Karpas-422 (cell line): Measurements from ENCODE around the gene ATXN2L. TPM values are rescaled to one million over a fixed set of nuclear protein-coding genes. Genes with fewer than 3 reads are reported as not detected.
A peak's percentile ranks its signal among the peaks of the same experiment; 100 is the strongest.
"Not testable (repeated sequence)": the region's sequence is repeated elsewhere in the genome, so short reads cannot be mapped to it uniquely, and the experiment has no call there.

Experiments
- DNase-seq: peaks from one replicate; pipeline ENCODE4 v3.0.0-alpha.2; 2015
- H2AFZ ChIP-seq: fragments of 200-600 bp; sonication (generic); 2 replicates; pipeline ENCODE4 v1.6.1; 2014; ENCODE audit warnings: antibody characterized with exemption, low read length, mixed read lengths
- H3K27ac ChIP-seq: fragments of 200-600 bp; sonication (generic); 2 replicates; pipeline ENCODE4 v1.5.1; 2014; ENCODE audit warnings: mild to moderate bottlenecking, low read length, moderate library complexity
- H3K27me3 ChIP-seq: fragments of 200-600 bp; sonication (generic); 2 replicates; pipeline ENCODE4 v1.6.1; 2014; ENCODE audit warnings: low read length, mixed read lengths
- H3K36me3 ChIP-seq: fragments of 200-600 bp; sonication (generic); 2 replicates; pipeline ENCODE4 v1.6.1; 2014; ENCODE audit warnings: low read length, mixed read lengths; ENCODE audit not compliant: insufficient read depth
- H3K4me1 ChIP-seq: fragments of 200-600 bp; sonication (generic); 2 replicates; pipeline ENCODE4 v1.6.1; 2014; ENCODE audit warnings: mild to moderate bottlenecking, low read length, mixed read lengths
- H3K4me2 ChIP-seq: fragments of 200-600 bp; sonication (generic); 2 replicates; pipeline ENCODE4 v1.6.1; 2014; ENCODE audit warnings: low read length, low read depth, mild to moderate bottlenecking; ENCODE audit not compliant: poor library complexity, severe bottlenecking
- H3K4me3 ChIP-seq: fragments of 200-600 bp; sonication (generic); 2 replicates; pipeline ENCODE4 v1.5.1; 2014; ENCODE audit warnings: mild to moderate bottlenecking, antibody characterized with exemption, low read length, mixed read lengths
- H3K79me2 ChIP-seq: fragments of 200-600 bp; sonication (generic); 2 replicates; pipeline ENCODE4 v1.6.1; 2014; ENCODE audit warnings: mild to moderate bottlenecking, low read length, mixed read lengths
- H3K9ac ChIP-seq: fragments of 200-600 bp; sonication (generic); 2 replicates; pipeline ENCODE4 v1.6.0; 2014; ENCODE audit warnings: low read length
- H3K9me2 ChIP-seq: fragments of 200-600 bp; sonication (generic), shearing (Covaris generic); replicated peaks from 2 replicates; pipeline ENCODE4 v1.6.0; 2014; ENCODE audit warnings: mild to moderate bottlenecking, low read length, moderate library complexity; ENCODE audit not compliant: insufficient read depth
- H3K9me3 ChIP-seq: fragments of 300-700, 200-600 bp; sonication (generic); 2 replicates; pipeline ENCODE4 v1.6.1; 2014; ENCODE audit warnings: low read length, mixed read lengths
- H4K20me1 ChIP-seq: fragments of 200-600 bp; sonication (generic); 2 replicates; pipeline ENCODE4 v1.6.1; 2014; ENCODE audit warnings: mild to moderate bottlenecking, antibody characterized with exemption, low read length, low read depth; ENCODE audit not compliant: insufficient read depth
- total RNA-seq: library from RNA; depleted of rRNA; stranded (reverse); fragments of >200 nt; shearing (Covaris generic); gene quantifications from 2 replicates; pipeline ENCODE4 v1.2.3, GENCODE V29; 2014; ENCODE audit warnings: low replicate concordance

ATXN2L gene
- total RNA-seq, 1 experiment from 2014 or later = 116 TPM

DNA sequence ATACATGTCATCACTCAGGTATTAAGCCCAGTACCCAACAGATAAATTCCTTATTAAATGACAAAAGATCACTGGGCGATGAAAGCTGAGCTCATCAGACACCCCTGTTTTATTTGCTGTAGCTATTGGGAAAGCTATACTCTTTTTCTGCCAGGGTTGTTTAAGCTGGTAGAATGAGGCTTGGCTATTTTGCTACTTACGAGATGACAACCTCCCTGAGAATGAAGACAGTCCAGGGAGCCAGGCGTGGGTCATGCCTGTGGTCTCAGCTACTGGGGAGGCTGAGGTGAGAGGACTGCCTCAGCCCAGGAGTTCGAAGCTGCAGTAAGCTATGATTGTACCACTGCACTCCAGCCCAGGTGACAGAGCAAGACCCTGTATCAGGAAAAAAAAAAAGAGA, 36.5 kb downstream of the ATXN2L start:
- Histone ChIP-seq H3K79me2 (peaks cover 25% of the 10 kb centered on the region), H2AFZ (no peak overlapping the region), H3K9ac (0 out of 2 replicates have a peak overlapping the region, but pooled peaks have one; percentile 15), H3K27ac (no peak overlapping the region), H3K4me2 (no peak overlapping the region), H3K4me3 (no peak overlapping the region), H3K4me1 (peaks cover 10% of the 10 kb centered on the region), H3K27me3 (no peaks in the 10 kb centered on the region), H3K9me2 (no peaks in the 10 kb centered on the region), H3K36me3 (no peaks in the 10 kb centered on the region), H3K9me3 (no peaks in the 10 kb centered on the region), H4K20me1 (peaks cover 4% of the 10 kb centered on the region; the same call in 1 of the 2 replicates)
- no peak for DNase-seq

DNA sequence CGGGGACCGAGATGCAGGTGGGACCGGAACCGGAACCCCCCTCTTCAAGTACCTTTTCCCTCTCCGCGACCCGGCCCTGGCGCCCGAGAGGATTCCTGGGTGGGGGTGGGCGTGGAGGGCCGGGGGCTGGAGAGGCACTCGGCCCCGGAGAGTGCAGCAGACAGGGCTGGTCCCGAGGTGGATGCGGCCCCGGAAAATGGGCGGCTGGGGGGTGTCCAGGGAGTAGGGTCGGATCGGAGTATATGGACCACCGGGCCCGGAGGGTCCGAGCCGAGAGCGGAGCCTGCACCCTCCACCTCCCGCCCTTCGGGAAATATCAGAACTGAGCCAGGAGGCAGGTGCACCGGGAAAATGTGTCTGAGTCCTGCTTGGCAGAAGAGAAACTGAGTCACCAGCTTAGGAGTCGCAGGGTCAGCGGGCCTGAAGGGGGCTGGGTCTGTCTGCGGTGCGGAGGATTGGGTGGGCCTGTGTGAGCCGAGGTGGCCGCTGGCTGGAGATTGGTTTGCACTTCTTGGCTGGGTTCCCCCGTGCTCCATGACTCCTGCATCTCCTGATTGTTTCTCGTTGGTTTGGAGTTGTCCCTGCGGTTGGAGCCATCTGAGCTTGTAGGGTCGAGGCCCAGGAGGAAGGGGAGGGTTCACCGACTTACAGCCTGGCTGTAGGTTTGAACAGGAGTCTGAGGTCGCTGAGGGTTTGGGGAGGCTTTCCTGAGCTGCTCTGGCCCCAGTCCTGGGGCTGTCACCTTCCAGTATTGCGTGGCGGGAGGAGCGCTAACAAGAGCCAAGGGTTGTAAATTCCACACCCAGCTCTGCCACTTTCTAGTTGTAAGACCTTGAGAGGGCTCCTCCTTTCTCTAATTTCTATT, 41.4 kb downstream of the ATXN2L start:
- Histone ChIP-seq H3K27me3 (no peaks in the 10 kb centered on the region), H3K9me2 (no peaks in the 10 kb centered on the region), H3K36me3 (peaks cover 14% of the 10 kb centered on the region; the same call in 1 of the 2 replicates), H3K4me2 (peak overlapping the region; percentile 97), H3K9me3 (no peaks in the 10 kb centered on the region), H3K27ac (peak overlapping the region; percentile 90; the same call in 1 of the 2 replicates), H3K9ac (peak overlapping the region; percentile 98), H2AFZ (no peak overlapping the region), H3K4me1 (peaks cover 22% of the 10 kb centered on the region), H4K20me1 (peaks cover 10% of the 10 kb centered on the region; the same call in 1 of the 2 replicates), H3K4me3 (peak overlapping the region; percentile 98), H3K79me2 (peaks cover 44% of the 10 kb centered on the region)
- no peak for DNase-seq

DNA sequence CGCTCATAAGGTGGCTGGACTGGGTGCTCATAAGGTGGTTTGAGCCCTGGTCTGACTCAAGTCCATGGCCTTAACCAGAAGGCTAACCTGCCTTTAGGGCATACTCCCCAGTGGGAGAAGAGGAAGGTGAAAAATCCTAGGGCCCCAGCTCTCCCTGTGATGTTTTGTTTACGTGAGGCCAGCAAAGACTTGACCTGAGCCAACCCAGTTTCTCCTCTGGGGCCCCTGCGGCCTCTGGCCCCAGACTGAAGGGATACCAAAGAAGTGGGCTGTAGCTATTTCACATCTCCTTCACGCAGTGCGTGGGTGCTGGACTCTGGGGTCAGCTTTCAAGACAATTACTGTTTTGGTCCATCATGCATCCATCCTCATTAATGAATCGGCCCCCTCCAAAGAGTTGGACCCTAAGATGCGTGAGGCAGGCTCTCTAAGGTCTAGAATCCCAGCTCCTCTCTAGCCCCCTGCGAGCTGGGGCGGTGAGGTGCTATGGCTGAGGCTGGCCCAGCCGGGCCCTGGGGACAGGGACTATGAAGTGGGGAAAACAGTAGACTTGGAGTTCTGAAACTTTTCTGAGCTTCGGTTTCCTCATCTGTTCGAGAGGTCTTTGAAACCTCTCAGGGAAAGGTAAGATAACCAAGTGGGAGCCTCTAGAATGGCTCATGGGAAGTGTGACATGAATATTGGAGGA, 42.3 kb downstream of the ATXN2L start:
- H3K9ac ChIP-seq = peak overlapping the region; percentile 98
- H2AFZ ChIP-seq = no peak overlapping the region
- peak overlapping the region; percentile 98; the same call in 1 of the 2 replicates for H3K4me3 ChIP-seq
- H3K79me2 ChIP-seq = peaks cover 44% of the 10 kb centered on the region
- H3K27me3 ChIP-seq = no peaks in the 10 kb centered on the region
- peaks cover 10% of the 10 kb centered on the region; the same call in 1 of the 2 replicates for H4K20me1 ChIP-seq
- no peaks in the 10 kb centered on the region for H3K9me2 ChIP-seq
- peaks cover 14% of the 10 kb centered on the region; the same call in 1 of the 2 replicates for H3K36me3 ChIP-seq
- H3K27ac ChIP-seq = no peak overlapping the region
- peaks cover 22% of the 10 kb centered on the region for H3K4me1 ChIP-seq
- no peaks in the 10 kb centered on the region for H3K9me3 ChIP-seq
- no peak for DNase-seq
- H3K4me2 ChIP-seq = peak overlapping the region; percentile 97

DNA sequence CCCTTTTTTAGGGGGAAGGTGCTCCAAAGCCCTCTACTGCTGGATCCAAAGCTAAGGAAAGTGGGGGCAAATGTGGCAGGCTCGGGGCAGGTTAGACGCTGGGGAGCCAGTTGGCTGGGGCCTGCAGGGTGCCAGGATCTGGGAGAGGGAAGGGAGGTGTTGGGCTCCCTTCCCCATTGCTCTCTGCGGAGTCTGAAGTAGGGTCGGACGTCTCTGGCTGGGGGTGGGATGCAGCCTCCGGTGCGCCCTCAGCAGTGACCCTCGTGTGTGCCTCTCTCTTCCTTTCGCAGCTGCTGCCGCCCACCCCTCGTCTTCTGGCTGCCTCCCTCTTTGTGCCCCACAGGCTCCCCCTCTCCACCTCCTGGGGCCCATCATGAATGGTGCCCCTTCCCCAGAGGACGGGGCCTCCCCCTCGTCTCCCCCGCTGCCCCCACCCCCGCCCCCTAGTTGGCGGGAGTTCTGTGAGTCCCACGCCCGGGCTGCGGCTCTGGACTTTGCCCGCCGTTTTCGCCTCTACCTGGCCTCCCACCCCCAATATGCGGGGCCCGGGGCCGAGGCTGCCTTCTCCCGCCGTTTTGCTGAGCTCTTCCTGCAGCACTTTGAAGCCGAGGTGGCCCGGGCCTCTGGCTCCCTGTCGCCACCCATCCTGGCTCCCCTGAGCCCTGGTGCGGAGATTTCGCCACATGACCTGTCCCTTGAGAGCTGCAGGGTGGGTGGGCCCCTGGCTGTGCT, 43.1 kb downstream of the ATXN2L start:
- no peak overlapping the region for H2AFZ ChIP-seq
- DNase-seq = no peak
- peaks cover 14% of the 10 kb centered on the region; the same call in 1 of the 2 replicates for H3K36me3 ChIP-seq
- H3K4me1 ChIP-seq = peaks cover 22% of the 10 kb centered on the region
- no peak overlapping the region for H3K4me2 ChIP-seq
- H4K20me1 ChIP-seq = peaks cover 10% of the 10 kb centered on the region; the same call in 1 of the 2 replicates
- no peaks in the 10 kb centered on the region for H3K27me3 ChIP-seq
- no peak overlapping the region for H3K4me3 ChIP-seq
- no peaks in the 10 kb centered on the region for H3K9me3 ChIP-seq
- H3K79me2 ChIP-seq = peaks cover 44% of the 10 kb centered on the region
- H3K9ac ChIP-seq = no peak overlapping the region; the same call in 1 of the 2 replicates
- H3K27ac ChIP-seq = no peak overlapping the region
- H3K9me2 ChIP-seq = no peaks in the 10 kb centered on the region

DNA sequence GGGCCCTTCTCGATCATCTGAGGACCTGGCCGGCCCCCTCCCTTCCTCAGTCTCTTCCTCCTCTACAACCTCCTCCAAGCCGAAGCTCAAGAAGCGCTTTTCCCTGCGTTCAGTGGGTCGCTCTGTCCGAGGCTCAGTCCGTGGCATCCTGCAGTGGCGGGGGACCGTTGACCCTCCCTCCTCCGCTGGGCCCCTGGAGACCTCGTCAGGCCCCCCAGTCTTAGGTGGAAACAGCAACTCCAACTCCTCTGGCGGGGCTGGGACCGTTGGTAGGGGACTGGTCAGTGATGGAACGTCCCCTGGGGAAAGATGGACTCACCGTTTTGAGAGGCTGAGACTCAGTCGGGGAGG, 43.6 kb downstream of the ATXN2L start:
- Histone ChIP-seq H3K27me3 (no peaks in the 10 kb centered on the region), H3K27ac (no peak overlapping the region), H3K4me1 (peaks cover 22% of the 10 kb centered on the region), H3K9ac (no peak overlapping the region), H3K4me2 (no peak overlapping the region), H4K20me1 (peaks cover 10% of the 10 kb centered on the region; the same call in 1 of the 2 replicates), H3K4me3 (no peak overlapping the region), H3K79me2 (peaks cover 44% of the 10 kb centered on the region), H3K9me2 (no peaks in the 10 kb centered on the region), H3K9me3 (no peaks in the 10 kb centered on the region), H2AFZ (no peak overlapping the region), H3K36me3 (peaks cover 14% of the 10 kb centered on the region; the same call in 1 of the 2 replicates)
- DNase-seq = no peak

DNA sequence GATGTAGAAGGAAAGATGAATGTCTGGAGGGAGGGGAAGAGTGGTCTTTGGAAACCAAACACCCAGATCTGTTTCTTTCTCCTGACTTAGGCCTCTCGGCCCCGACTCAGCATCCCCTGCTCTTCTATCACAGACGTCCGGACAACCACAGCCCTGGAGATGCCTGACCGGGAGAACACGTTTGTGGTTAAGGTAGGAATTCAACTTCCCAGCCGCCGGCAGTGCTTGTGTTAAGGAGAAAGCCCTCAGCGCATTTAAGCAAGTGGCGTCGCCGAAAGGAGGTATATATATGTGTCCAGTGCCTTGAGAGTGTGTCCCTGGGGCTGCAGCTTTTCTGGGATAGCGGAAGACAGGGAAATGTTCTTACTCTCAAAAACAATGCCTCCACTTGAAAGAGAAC, 44.4 kb downstream of the ATXN2L start:
- Histone ChIP-seq H3K9me3 (no peaks in the 10 kb centered on the region), H3K4me3 (no peak overlapping the region), H3K79me2 (peaks cover 37% of the 10 kb centered on the region), H3K9ac (no peak overlapping the region), H4K20me1 (peaks cover 10% of the 10 kb centered on the region; the same call in 1 of the 2 replicates), H2AFZ (no peak overlapping the region), H3K27me3 (no peaks in the 10 kb centered on the region), H3K36me3 (peaks cover 14% of the 10 kb centered on the region; the same call in 1 of the 2 replicates), H3K9me2 (no peaks in the 10 kb centered on the region), H3K27ac (no peak overlapping the region), H3K4me2 (no peak overlapping the region), H3K4me1 (peaks cover 16% of the 10 kb centered on the region)
- no peak for DNase-seq

DNA sequence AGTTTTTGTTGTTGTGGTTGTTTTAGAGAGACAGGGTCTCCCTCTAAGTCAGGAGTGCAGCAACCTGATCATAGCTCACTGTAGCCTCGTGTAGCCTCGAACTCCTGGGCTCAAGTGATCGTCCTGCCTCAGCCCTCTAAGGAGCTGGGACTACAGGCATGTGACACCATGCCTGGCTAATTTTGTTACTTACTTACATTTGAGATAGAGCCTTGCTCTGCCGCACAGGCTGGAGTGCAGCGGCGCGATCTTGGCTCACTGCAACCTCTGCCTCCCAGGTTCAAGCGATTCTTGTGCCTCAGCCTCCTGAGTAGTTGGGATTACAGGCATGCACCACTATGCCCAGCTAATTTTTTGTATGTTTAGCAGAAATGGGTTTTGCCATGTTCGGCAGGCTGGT, 44.8 kb downstream of the ATXN2L start:
- H3K79me2 ChIP-seq = peaks cover 33% of the 10 kb centered on the region
- not testable (repeated sequence) for H2AFZ ChIP-seq, H3K9ac ChIP-seq, H3K9me3 ChIP-seq, H3K27ac ChIP-seq, H4K20me1 ChIP-seq, H3K4me3 ChIP-seq, H3K9me2 ChIP-seq, H3K27me3 ChIP-seq, H3K4me2 ChIP-seq, DNase-seq
- peaks cover 15% of the 10 kb centered on the region for H3K4me1 ChIP-seq
- H3K36me3 ChIP-seq = peaks cover 14% of the 10 kb centered on the region; the same call in 1 of the 2 replicates
